Lung (tissue), 12 donors: ENCODE measurements around the gene ANXA9. TPM values are rescaled to one million over a fixed set of nuclear protein-coding genes. Genes with fewer than 3 reads are reported as not detected.

Experiments
- ATAC-seq: fragments of 200-7000 bp; cut with Tn5 transposase; one replicate; pipeline ENCODE4 v1.9.1; 2020; ENCODE audit warnings: moderate number of reproducible peaks; ENCODE audit not compliant: insufficient read depth, low FRiP score
- DNase-seq, 3 donors: peaks; one replicate each; pipeline ENCODE4 v3.0.0-alpha.2; 2013 to 2017
- H3K27ac ChIP-seq, 2 donors: one replicate each; pipeline ENCODE4 v1.5.1; 2013; ENCODE audit warnings: mild to moderate bottlenecking in 2 of 2, moderate library complexity in 2 of 2, control low read depth in 1 of 2, inconsistent platforms in 1 of 2, low read depth in 1 of 2, low read length in 1 of 2
- H3K27me3 ChIP-seq, 3 donors: one replicate each; pipeline ENCODE4 v1.5.1; 2013; ENCODE audit warnings: low read length in 2 of 3; ENCODE audit not compliant: control insufficient read depth in 3 of 3, insufficient read depth in 3 of 3
- H3K36me3 ChIP-seq, 4 donors: one replicate each; pipeline ENCODE4 v1.5.1; 2013; ENCODE audit warnings: low read length in 4 of 4, mild to moderate bottlenecking in 1 of 4, moderate library complexity in 1 of 4; ENCODE audit not compliant: control insufficient read depth in 4 of 4, insufficient read depth in 4 of 4
- H3K4me1 ChIP-seq, 5 donors: one replicate each; pipeline ENCODE4 v1.5.1; 2013; ENCODE audit warnings: low read length in 5 of 5, mild to moderate bottlenecking in 2 of 5, moderate library complexity in 1 of 5; ENCODE audit not compliant: control insufficient read depth in 5 of 5, insufficient read depth in 5 of 5
- H3K4me3 ChIP-seq: one replicate; pipeline ENCODE4 v1.5.1; 2013; ENCODE audit warnings: mild to moderate bottlenecking, control low read depth, moderate library complexity
- H3K9ac ChIP-seq, 2 donors: one replicate each; pipeline ENCODE4 v1.5.1; 2013; ENCODE audit warnings: low read length in 2 of 2, control low read depth in 1 of 2; ENCODE audit not compliant: insufficient read depth in 1 of 2
- H3K9me3 ChIP-seq, 4 donors: one replicate each; pipeline ENCODE4 v1.5.1; 2013; ENCODE audit warnings: low read length in 3 of 4, mild to moderate bottlenecking in 1 of 4, moderate library complexity in 1 of 4; ENCODE audit not compliant: control insufficient read depth in 4 of 4, insufficient read depth in 3 of 4
- WGBS, 2 donors: extraction: QIAGEN DNeasy Blood & Tissue Kit; methylation state at CpG; one replicate each; pipeline ENCODE4 v1.1.7; 2013; 5-methylcytosine and 5-hydroxymethylcytosine counted together
- polyA plus RNA-seq, 2 donors: library from polyadenylated mRNA; stranded (reverse); fragments of 200-250 nt; gene quantifications; one replicate each; pipeline ENCODE4 v1.2.1, GENCODE V29; 2013
- total RNA-seq, 2 donors: library from RNA; depleted of rRNA in 1 of 2; stranded (reverse); fragments of >200 nt in 1 of 2; gene quantifications; one replicate each; pipeline ENCODE4 v1.2.1, GENCODE V29; 2014 to 2021
- TF ChIP-seq, protein P1 (sequence below): IDR thresholded peaks from 2 replicates; pipeline ENCODE4 v1.5.1; 2012; ENCODE audit warnings: mild to moderate bottlenecking; ENCODE audit errors: control extremely low read depth, extremely low read depth
- donor health status: control.
- donor health status: control.
- donor health status: Bipolar disorder and iron deficiency.
- donor health status: healthy.
- donor health status: DM: yes; HTN: yes; CAD: no.

The ANXA9 gene
- total and polyA plus RNA-seq, 4 donors, result 0.37 to 1.3 (median 0.85) TPM

DNA sequence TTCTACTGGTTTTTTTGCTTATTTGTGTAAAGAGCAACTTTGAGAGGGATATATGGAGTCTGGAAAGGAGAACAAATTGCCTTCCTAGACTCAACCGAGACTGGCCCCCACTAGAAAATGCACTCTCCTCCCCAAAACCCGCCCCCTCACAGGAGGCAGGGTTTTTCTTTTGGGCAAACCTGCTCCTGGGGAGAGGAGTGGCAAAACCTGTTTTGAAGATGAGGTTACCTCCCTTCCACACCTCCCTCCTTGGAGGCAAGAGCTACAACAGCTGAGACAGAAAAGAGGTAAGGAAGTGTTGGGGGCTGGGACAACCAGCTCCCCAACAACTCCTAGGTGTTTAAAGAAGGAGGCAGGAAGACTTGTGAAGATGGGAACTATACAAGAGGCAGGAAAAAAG is 54.3 kb downstream of the ANXA9 start, which contains the start of gene BNIPL:
Gene BNIPL (plus strand): TSS at position 231 of the 400 bp plus-strand sequence. CDS start 140 bp downstream, at position 371.
- H3K4me3 ChIP-seq, result no peak within 1 kb of the TSS
- no peak for ATAC-seq

DNA sequence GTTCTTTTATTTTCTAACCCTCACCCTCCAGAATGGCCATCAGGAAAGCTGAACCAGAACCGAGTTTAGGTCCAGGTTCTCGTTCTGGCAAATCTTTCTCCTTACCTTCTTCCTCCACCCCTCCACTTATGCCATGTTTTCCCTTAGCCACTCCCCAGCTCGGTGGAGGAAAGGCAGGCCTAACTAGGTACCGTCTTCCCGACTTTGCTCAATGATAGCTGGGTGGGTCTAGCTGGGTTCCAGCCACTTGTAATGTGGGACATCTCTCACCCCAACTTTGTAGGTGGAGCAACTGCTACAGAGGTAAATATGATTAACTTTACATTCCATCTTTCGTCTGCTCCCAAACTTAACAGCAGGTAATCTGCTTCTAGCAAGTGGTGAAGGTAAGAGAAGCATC is 54.9 kb downstream of the ANXA9 start:
- Histone ChIP-seq H3K4me1 (peaks cover 0 to 14% (median 0%) of the 10 kb centered on the region in 5 donors), H3K36me3 (peaks cover 0 to 14% (median 10%) of the 10 kb centered on the region in 4 donors), H3K9me3 (no peaks in the 10 kb centered on the region), H3K27ac (peak overlapping the region in 1 of 2 donors; percentile 48), H3K27me3 (no peaks in the 10 kb centered on the region), H3K9ac (no peak overlapping the region), H3K4me3 (no peak overlapping the region)
- ATAC-seq (no peak), DNase-seq (no peak)
- TF ChIP-seq, protein P1, sequence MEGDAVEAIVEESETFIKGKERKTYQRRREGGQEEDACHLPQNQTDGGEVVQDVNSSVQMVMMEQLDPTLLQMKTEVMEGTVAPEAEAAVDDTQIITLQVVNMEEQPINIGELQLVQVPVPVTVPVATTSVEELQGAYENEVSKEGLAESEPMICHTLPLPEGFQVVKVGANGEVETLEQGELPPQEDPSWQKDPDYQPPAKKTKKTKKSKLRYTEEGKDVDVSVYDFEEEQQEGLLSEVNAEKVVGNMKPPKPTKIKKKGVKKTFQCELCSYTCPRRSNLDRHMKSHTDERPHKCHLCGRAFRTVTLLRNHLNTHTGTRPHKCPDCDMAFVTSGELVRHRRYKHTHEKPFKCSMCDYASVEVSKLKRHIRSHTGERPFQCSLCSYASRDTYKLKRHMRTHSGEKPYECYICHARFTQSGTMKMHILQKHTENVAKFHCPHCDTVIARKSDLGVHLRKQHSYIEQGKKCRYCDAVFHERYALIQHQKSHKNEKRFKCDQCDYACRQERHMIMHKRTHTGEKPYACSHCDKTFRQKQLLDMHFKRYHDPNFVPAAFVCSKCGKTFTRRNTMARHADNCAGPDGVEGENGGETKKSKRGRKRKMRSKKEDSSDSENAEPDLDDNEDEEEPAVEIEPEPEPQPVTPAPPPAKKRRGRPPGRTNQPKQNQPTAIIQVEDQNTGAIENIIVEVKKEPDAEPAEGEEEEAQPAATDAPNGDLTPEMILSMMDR, result no peak
- 67 to 83% methylated on average over 6 of the region's 6 CpGs for WGBS, 2 donors

More for the DNA sequence above, 54.3 kb downstream of the ANXA9 start, which contains the start of gene BNIPL:
- TF ChIP-seq, protein P1, result no peak
- no peak within 1 kb of the TSS for H3K9ac ChIP-seq
- WGBS, 2 donors, result 68 to 71% methylated on average over 2 of the region's 2 CpGs
- no peaks in the 10 kb centered on the region for H3K9me3 ChIP-seq
- H3K27ac ChIP-seq, result peak within 1 kb of the TSS in 1 of 2 donors; percentile 48
- peak in 1 of 3 donors; percentile 49 for DNase-seq
- H3K27me3 ChIP-seq, result no peaks in the 10 kb centered on the region
- H3K4me1 ChIP-seq, result peaks cover 0 to 14% (median 0%) of the 10 kb centered on the region in 5 donors
- H3K36me3 ChIP-seq, result peaks cover 0 to 20% (median 12%) of the 10 kb centered on the region in 4 donors

DNA sequence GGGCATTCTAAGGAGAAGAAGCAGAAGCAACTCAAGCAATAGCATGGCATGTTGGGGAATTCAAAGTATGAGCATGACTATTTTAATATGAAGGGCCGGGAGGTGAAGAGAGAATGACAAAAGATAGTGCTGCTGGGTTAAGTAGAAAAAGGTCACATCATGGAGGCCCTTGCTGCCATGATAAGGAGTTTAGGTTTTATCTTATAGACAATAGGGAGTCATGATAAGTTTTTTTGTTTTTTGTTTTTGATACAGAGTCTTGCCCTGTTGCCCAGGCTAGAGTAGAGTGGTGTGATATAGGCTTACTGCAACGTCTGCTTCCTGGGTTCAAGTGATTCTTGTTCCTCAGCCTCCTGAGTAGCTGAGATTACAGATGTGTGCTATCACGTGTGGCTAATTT is 57.4 kb downstream of the ANXA9 start:
- no peak overlapping the region for H3K9ac ChIP-seq
- no peaks in the 10 kb centered on the region for H3K9me3 ChIP-seq
- WGBS, 2 donors, result 91 to 96% methylated on average over 3 of the region's 3 CpGs
- no peaks in the 10 kb centered on the region for H3K27me3 ChIP-seq
- peaks cover 0 to 12% (median 0%) of the 10 kb centered on the region in 5 donors for H3K4me1 ChIP-seq
- ATAC-seq (no peak), DNase-seq (no peak)
- TF ChIP-seq, protein P1, result no peak
- no peak overlapping the region for H3K27ac ChIP-seq
- H3K36me3 ChIP-seq, result peaks cover 0 to 10% (median 5%) of the 10 kb centered on the region in 4 donors
- no peak overlapping the region for H3K4me3 ChIP-seq

DNA sequence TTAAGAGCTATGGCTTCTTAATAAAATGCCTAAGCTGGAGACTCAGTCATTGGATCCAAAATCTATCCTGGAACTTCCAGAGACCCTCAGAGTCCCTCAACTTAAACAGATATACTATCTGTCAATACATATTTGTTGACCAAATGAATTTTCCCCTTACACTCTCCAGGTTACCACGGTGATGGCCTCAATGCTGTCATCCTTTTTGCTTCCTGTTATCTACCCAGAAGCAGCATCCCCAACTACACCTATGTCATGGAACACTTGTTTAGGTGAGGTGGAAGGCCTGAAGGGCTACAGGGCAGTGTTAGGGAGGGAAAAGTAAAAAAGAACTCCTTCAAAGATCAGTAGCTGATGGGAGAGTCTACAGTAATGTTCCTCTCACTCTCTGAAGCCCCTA is 61.1 kb downstream of the ANXA9 start:
- WGBS, 2 donors, result 90 to 91% methylated on average over 1 of the region's 1 CpG
- no peaks in the 10 kb centered on the region for H3K9me3 ChIP-seq
- no peak overlapping the region for H3K4me3 ChIP-seq
- peaks cover 0 to 5% (median 2%) of the 10 kb centered on the region in 5 donors for H3K4me1 ChIP-seq
- no peaks in the 10 kb centered on the region for H3K27me3 ChIP-seq
- no peaks in the 10 kb centered on the region for H3K36me3 ChIP-seq
- DNase-seq (no peak), ATAC-seq (no peak)
- no peak overlapping the region for H3K9ac ChIP-seq
- H3K27ac ChIP-seq, result no peak overlapping the region
- TF ChIP-seq, protein P1, result no peak
